NCI-H2171 (cell line): ENCODE measurements around the gene LHX2.

Experiments used
- DNase-seq: peaks from one replicate; lab custom pipeline; 2025; lab: John Stamatoyannopoulos, UW

LHX2 gene

DNA sequence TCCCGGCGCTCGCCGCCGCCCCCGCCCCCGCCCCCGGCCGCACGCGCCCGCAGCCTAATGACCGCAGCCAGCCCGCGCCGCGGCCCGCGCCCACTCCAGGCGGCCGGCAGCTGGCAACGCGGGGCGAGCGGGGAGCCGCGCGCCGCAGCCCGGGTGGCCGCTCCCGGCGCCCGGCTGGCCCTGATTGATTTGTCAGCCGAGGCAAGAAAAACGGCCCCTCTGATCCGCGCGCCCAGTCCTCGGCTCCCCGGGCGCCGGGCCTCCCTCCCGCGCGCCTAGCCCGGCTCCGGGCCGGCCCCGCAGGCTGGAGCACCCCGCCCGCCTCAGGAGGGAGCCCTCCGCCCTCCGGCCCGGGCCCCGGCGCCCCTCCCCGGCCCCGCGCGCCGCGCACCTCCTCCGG, 11.9 kb upstream of the LHX2 start:
- no peak for DNase-seq

DNA sequence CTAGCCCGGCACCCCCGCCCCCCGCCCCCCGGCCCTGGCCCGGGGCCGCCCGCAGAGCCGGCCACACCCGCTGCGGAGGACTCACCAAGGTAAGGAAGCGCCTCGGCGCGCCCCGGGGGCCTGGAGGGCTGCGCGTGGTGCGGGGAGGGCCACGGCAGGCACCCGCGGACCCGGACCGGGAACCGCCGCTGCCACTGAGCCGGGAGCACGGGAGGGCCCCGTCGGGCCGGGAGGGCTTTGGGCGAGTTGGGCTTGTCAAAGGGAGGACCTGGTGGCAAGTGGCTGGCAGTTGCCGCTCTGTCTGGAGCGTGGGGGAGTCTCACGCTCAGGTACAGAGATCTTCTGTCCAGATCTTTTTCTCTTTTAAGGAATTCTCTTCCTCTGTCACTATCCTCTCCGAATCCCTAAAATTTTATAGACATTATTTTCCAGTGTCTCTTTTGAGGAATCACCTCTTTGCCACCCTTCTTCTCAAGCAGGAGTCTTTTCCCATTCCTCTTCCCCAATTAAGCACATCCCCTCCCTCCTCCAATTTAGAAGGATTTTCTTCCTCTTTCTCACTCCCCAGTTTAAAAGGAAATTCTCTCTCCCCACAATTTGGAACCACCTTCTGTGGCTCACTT, 11.3 kb upstream of the LHX2 start:
- DNase-seq: no peak

DNA sequence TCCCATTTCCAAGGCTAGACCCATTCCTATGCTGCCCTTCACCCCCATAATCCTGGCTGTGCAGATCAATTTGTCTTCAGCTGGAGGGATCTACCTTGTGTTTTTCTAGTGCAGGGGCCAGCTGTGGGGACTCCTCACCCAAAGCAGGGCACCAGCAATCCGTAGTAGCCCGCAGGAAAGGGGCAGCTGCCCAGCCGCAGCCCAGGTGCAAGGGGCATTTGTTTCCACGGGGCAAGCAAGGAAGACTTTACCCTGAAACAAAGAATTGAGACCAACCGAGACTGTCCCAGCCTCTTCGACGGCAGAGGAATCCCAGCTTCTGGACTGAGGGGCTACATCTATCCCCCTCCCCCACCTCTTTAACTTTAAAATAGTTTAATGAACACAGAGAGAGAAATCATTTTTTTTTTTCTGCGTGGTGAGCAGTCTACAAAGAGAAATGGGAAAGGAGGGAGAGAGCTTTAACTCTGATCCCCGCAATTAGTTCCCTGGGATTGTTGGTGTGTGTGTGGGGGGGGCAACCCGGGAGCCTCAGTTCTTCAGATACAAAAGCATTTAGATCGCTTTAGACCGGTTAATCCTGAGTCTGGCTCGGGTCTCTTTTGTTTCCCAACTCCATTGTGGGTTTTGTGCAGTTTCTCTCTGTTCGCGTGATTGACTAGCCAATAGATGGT, 10.6 kb upstream of the LHX2 start:
- DNase-seq: no peak

DNA sequence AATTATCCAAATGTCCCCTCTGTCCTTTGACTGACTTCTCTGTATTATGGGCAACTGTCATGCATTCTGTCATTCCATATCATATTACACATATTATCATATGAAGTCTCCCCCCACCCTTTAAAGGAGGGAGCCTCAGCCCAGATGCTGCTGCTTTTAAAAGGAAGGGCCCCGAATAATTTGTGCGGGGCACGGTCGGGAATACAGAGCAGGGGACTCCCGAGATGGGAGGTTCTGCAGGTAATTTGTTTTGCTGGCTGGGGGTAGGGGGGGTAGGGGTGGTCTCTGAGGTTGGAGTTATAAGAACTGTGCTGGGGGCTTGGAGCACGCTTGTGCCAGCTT, 10.1 kb upstream of the LHX2 start:
- peak; percentile 31 for DNase-seq

DNA sequence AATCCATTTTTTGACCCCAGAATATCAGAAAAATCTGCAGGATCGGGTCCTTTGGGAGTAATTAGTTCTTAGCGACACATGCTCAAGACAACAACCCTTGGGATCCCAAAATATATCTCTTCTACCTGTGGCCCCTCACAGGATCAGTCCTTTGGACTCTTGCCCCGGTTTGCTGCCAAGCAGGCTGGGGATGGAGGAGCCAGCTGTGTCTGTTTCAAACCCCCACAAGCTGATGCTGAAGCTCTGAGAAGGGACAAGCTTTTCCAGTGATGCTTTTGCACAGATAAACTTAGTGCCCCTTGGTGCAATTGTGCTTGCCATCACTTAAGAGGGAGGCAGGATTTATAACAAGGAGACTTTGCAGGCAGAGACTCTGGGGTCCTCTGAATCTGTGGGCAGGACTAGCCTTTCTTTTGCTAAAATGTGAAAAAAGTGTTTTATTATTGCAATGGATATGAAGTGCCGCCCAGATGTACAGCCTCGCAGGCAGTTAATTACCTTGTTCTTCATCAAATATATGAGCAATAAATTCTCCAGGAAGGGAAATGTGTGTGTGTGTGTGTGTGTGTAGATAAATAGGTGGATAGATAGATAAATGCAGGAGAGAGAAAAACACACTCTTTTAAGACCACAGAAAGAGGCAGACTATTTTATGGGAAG, 9.6 kb upstream of the LHX2 start:
- DNase-seq: no peak

DNA sequence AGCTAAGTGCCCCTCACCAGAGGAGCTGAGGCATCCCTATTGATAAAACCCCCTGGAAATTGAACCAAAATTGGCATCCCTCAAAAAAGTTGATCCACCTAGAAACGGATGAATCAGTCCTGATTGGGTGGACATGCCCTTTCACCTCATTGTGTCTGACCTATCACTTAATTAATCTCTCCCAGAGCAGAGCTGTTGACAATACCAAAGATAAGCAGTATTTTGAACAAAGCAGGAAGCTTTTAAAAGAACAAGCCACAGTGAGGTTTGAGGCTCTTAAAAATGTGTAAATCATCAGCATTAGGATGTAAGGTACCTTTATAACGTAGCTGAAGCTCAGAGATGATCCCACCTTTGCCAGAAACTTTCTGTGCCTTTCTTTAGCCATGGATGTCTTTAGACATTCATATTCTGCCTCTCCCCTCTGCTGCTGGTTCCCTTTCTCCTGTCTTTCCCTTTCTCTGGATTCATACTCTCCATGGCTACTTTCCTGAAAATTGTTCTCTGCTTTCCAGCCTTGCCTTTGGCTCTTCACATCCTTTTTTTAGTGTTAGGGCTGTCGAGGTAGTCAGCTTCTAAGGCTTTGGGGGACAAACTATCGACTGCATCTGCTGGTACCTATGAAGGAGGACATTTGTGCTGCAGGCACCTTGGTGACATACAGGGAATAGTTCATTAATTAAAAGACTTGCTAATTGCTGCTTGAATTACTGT, 7.8 kb upstream of the LHX2 start:
- no peak for DNase-seq

DNA sequence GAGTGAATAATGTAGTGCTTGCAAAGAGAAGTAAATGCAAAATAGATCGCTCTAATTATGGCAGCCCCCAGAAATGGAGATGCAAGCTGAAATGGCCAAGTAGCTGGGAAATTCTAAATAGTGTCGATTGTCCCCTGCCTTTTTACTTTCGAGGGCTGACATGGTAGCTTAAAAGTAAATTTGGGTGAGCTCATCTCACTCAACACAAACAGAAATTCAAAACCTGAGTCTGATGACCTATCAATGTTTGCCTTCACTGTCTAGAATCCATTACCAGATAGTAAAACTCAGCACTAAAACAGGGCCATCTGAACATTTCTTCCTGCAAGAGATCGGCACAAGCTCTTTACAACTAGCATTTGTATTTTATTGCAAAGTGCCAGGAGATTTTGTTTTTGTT, 7.0 kb upstream of the LHX2 start:
- no peak for DNase-seq

DNA sequence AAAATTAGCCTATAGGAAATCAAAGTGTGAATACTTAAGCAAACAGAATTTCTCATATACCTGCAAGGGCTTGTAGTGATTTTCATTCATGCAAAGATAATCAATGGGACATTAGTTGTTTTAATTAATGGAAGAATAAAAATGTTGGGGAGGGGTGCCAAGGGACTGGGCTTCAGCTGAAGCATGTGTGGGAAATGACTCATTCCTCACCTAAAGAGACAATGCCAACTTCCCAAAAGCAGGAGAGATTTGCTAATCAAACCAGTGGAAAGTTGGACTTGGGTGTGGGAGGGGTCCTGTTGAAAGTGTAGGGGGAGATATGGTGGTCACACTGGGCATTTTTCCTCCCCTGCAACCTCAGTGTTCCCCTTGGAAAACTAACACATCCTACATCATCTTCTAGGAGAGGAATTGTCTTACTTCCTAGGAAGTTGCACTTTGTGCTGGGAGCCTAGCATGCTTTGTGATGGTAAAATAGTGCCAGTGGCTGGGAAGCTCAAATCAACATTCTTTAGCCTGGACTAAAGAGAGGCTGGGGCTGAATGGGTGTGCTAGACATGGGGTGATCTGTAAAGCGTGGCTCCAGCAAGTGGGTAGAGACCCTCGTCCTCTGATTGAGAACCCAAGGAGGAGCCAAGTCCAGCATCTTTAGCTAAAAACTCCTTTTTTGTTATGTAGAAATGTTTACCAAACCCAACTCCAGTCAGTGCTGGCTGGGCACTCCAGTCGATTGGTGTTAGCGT, 6.4 kb upstream of the LHX2 start:
- DNase-seq: no peak

DNA sequence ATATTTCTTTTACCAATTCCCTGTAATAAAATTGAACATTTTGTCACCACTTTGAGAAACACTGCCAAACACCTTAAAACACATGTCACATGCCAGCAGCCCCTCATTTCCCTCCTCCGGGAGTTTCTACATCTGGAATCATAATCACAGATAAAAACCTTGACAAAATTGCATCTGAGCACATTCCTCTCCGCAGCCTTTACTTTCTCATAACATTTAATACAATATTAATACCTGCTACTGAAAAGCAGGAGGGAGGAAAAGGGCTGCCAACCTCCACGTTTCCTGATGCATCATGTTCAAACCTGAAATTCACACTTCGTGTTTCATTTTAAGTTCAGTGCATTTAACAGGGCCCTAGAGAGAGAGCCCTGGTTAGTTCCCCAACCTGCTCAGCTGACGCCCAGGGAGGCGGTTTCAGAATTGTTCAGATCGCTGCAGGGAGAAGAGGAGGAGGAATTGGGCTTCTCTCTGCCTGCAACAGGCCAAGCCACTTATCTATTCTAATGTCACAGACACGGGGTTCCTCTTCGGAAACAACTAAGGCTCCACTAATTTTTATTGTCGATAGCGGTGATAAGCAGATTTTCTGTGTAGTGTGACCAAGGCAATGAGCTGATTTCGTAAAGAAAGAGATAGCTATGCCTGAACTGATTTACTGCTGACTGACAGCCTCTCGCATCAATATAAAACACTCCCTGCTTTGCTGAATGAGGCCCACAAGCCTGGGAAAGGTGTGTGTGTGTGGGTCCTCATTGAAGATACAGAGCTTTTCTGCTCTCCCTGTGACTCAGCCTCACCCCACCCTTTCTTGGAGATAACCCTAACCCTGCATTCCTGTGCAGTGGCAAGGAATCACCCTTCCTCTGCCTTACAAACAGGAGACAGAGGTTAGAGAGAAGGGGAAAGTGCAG, 4.9 kb upstream of the LHX2 start:
- peak; percentile 13 for DNase-seq

DNA sequence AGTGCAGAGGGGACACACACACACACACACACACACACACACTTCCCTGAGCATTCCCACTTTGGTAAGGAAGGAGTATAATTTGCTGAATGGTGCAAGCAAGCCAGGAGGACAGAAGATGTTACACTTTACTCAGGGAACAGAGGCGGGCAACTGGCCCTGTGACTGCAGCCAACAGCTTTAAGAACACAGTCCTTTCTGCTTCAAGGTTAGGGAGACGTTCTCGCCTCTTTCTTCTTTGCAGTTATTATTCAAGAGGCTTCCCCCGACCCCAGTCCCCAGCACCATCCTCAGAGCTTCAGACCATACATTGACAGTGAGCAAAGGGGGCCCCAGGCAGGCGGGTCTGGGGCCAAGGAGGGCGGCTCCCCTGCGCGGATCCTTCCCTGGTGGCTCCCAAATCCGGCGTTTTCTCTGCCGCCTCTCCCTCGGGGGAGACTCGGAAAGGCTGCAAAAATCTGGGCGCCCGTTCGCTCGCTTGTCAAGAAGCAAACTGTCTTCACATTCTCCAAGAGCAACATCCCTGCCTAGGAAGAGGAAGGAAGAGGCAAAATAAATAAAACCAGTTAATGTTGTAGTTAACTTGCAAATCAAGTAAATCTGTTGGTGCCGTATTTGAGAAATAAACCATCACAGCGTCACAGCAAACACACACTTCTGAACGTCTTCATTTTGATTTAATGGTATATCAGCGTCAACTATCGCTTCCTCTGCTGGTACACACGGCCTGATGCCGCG, 3.8 kb upstream of the LHX2 start:
- no peak for DNase-seq

DNA sequence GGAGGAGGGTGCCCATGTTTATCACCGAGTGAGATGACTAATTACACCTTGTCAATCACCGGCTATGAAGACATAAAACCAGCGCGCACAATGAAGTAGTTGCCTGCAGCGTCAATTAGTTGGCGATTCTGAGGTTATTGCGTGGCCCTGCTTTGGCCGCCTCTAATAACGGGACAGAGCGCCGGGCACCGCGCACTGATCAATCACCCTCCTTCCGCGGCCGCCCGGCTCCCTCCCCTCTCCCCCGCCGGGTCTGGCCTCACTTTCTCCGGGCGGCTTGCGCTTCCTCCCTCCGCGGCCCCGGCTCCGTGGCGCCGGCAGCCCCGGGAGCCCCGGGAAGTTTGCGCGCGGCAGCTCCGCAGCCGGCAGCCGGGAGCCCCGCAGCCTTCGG, 3.3 kb upstream of the LHX2 start:
- no peak for DNase-seq

DNA sequence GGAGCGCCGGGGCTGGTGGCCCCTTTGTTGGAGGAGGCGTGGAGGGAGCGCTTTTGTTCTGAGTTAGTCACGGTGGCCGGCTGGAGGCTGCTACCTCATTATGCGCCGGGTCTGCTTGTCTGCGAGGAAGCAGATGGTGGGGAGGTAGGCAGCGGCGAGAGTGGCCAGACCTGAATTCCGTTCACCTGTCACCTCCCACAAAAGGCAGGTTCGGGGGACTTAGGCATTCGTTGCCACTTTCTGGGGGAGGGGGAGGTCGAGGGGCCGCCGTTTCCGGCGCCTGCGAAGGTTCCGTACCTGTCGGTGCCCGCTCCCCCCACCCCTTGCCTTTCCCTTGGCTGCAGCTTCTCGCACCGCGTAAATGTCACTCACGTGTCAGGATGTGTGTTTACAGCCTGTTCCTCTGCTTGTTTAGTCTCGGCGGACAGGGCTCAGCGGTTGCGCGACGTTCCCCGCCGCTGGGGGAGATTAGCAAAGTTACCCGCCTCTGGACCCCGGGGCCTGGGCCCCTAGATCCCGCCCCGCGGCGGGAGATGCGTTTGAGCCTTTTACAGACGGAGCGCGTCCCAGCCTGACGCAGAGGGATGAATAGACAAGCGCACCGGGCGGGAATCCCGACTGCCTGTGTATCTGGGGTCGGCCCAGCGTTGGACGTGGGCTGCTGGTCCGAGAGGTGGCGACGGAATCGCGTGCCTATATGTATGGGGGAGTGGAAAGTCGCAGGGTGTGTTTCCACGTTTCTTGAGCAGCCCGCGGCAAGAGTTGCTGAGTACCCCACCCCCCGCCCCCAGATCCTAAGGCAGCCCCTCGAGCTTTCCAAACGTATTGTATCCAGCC, 2.7 kb upstream of the LHX2 start:
- peak; percentile 44 for DNase-seq

DNA sequence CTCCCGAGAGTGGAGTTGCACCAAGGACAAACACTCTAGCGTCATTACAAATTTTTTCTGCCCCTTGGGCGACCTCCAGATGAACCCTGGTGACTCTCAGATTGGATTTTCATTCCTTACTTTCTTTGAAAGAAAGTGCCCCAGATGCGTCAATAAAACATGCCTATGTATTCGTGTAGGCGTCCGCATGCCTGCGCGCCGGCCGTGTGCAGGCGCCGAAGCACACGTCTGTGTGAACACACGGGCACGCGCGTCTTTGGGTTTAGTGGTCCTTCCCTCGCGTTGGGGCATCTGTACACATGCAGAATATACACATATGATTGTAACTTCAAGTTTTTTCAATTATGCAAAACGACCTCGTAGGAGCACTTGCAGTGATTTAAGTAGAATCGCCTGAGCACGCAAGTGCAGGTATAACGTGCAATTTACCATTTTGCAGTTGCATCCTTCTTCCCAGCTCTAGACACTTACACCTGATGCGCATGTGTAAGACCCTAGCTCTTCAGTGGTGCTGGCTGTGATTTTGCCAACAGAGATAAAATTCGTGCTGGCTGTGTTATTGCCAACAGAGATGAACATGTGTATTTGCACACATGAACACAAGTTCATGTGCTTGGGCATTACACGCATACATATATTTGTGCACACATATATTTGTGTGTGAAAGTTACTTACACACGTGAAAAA, 1.9 kb upstream of the LHX2 start:
- no peak for DNase-seq

DNA sequence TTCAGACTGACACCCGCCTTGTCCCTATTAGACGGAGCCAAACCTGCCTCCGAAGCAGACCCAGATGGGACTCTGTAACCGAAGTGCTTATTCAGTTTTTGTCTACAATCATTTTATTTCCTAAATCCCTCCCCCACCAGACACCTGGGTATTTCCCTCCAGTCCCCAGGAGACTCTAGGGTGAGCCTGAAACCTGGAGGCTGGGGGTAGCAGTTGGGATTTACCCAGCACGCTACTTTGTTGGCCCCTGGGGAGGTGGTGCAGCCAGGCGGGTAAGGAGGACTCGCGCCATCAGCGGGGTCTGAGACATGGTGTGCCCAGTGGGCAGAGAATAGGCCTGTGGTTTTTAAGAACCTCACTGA, 1.3 kb upstream of the LHX2 start:
- DNase-seq: peak; percentile 89

DNA sequence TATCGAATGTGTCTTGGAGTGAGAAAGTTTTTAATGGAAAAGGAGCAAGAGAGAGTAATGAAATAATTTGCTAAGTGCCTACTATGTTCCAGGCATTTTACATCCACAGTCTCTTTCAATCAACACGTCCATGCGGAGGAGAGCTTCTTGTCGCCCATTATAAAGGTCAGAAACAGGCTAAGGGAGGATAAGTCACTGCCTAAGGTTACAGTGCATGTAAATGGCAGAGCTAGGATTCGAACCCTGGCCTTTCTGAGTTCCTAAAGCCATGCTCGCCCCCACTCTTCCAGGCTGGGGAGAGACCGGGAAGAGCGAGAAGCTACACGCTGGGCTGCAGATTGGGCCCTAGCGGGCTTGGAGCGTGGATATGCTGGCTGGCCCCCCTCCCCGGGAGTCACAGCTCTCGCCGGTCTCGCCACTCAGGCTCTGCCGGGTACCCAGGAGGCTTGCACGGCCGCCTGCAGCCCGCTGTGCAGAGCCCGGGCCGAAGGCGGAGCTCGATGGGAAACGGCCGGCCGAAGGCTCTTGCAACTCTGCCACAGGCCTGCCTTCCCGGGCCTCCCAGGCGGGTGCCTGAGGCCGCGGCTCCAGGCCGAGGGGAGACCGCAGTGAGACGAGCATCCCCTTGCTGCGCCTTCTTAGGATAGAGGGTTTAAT, 775 bp upstream of the LHX2 start:
- peak; percentile 59 for DNase-seq

DNA sequence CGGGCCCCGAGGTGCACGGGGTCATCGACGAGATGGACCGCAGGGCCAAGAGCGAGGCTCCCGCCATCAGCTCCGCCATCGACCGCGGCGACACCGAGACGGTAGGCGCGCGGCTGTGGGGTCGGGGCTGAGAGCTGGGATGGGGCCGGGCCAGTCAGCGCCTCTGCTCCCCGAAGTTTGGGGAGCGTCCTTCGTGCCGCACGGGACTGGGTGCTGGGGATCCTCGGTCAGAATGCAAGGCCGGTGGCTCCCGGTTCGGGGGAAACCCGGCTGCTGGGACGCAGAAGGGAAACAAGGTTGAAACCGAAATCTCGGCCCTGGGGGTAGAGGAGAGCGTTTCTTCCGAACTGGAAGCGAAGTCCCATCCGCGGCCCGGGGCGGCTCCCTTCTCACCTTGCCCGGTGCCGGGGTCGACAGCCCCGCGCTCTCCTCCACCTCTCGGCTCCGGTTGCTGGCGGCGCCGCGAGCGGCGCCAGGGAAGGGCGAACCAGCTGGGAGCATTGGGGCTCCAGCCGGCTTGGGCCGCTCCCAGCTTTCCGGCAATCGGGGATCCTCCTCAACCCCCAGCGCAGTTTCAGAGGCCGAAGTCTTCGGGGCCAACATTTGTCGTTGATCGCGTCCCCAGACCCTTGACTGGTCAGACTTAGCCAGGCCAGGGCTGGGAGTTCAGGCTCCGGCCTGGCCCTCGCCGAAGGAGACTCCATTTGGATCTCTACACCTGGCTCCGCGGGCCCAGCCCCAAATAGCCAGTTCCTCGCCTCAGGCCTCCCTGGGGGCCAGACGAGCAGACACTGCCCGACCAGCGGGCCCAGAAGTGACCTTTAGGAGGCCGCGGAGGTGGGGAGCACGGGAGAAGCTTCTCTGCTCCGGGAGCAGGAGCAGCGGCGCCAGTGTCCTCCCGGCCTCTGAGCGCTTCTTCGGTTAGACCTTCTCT, 1.1 kb downstream of the LHX2 start:
- no peak for DNase-seq
